CD14-positive monocyte (primary cell): ENCODE results near the gene TMEM132A. TPM values are rescaled to one million over a fixed set of nuclear protein-coding genes. Genes with fewer than 3 reads are reported as not detected.
A peak's percentile ranks its signal among the peaks of the same experiment; 100 is the strongest.

Source experiments
- DNase-seq, 3 donors: peaks; one replicate each; pipeline ENCODE4 v3.0.0-alpha.2; 2011 to 2022
- H2AFZ ChIP-seq: 2 replicates; pipeline ENCODE4 v1.6.0; 2012; ENCODE audit warnings: mild to moderate bottlenecking, low read depth, low read length, inconsistent platforms; ENCODE audit not compliant: insufficient read depth, poor library complexity, severe bottlenecking
- H3K27ac ChIP-seq, 2 donors: 1 replicate in 1 of 2; 2 replicates in 1 of 2; pipeline ENCODE4 v1.5.1; 2012 to 2013; ENCODE audit warnings: low read length in 2 of 2, control low read depth in 1 of 2, inconsistent platforms in 1 of 2, low read depth in 1 of 2, mild to moderate bottlenecking in 1 of 2
- H3K27me3 ChIP-seq, 2 donors: one replicate each; pipeline versions ENCODE4 v1.6.0 to v1.6.1; 2011 to 2013; ENCODE audit warnings: low read length in 2 of 2; ENCODE audit not compliant: control insufficient read depth in 2 of 2, insufficient read depth in 2 of 2
- H3K36me3 ChIP-seq, 2 donors: replicated peaks in 1 of 2; 1 replicate in 1 of 2; 2 replicates in 1 of 2; pipeline versions ENCODE4 v1.5.1 to v1.6.1; 2012 to 2013; ENCODE audit warnings: low read length in 2 of 2, control low read depth in 1 of 2, inconsistent platforms in 1 of 2, mild to moderate bottlenecking in 1 of 2; ENCODE audit not compliant: insufficient read depth in 2 of 2, control insufficient read depth in 1 of 2
- H3K4me1 ChIP-seq, 2 donors: 1 replicate in 1 of 2; 2 replicates in 1 of 2; pipeline versions ENCODE4 v1.5.1 to v1.6.1; 2012 to 2013; ENCODE audit warnings: low read length in 2 of 2, control low read depth in 1 of 2, inconsistent platforms in 1 of 2, mild to moderate bottlenecking in 1 of 2, moderate library complexity in 1 of 2; ENCODE audit not compliant: insufficient read depth in 2 of 2, control insufficient read depth in 1 of 2
- H3K4me2 ChIP-seq: replicated peaks from 2 replicates; pipeline ENCODE3; 2012; ENCODE audit warnings: low read length, moderate library complexity, mild to moderate bottlenecking; ENCODE audit not compliant: poor library complexity, severe bottlenecking; ENCODE audit errors: extremely low read depth
- H3K4me3 ChIP-seq, 3 experiments: fragments of 200-600 bp in 1 of 3; sonication (generic) in 1 of 3; replicated peaks in 1 of 3; 1 replicate in 2 of 3; 2 replicates in 1 of 3; pipeline ENCODE4 v1.5.1; 2011 to 2013; ENCODE audit warnings: low read length in 3 of 3, mild to moderate bottlenecking in 3 of 3, control low read depth in 2 of 3, low read depth in 2 of 3, inconsistent platforms in 1 of 3, moderate library complexity in 1 of 3
- H3K79me2 ChIP-seq: 2 replicates; pipeline ENCODE4 v1.6.0; 2012; ENCODE audit warnings: mild to moderate bottlenecking, control low read depth, inconsistent platforms, low read length, moderate library complexity; ENCODE audit not compliant: insufficient read depth
- H3K9ac ChIP-seq: 2 replicates; pipeline ENCODE4 v1.6.0; 2017; ENCODE audit warnings: low read length, mild to moderate bottlenecking; ENCODE audit not compliant: insufficient read depth, poor library complexity, severe bottlenecking
- H3K9me3 ChIP-seq, 2 donors: replicated peaks in 1 of 2; 1 replicate in 1 of 2; 2 replicates in 1 of 2; pipeline versions ENCODE4 v1.5.1 to v1.6.1; 2012 to 2013; ENCODE audit warnings: low read length in 2 of 2, control low read depth in 1 of 2; ENCODE audit not compliant: control insufficient read depth in 1 of 2, insufficient read depth in 1 of 2
- H4K20me1 ChIP-seq: 2 replicates; pipeline ENCODE4 v1.6.0; 2012; ENCODE audit warnings: mild to moderate bottlenecking, low read length, control low read depth, moderate library complexity; ENCODE audit not compliant: insufficient read depth
- H3K27ac Mint-ChIP-seq, 7 donors: one replicate each; pipeline ENCODE4 v1.8.0; 2020; ENCODE audit warnings: mild to moderate bottlenecking in 7 of 7, mixed read lengths in 7 of 7, moderate library complexity in 6 of 7, inconsistent platforms in 2 of 7
- H3K27me3 Mint-ChIP-seq, 3 donors: one replicate each; pipeline ENCODE4 v1.8.0; 2021 to 2022; ENCODE audit warnings: low read depth in 3 of 3, mild to moderate bottlenecking in 3 of 3, mixed read lengths in 3 of 3, moderate library complexity in 3 of 3, inconsistent platforms in 1 of 3
- H3K36me3 Mint-ChIP-seq, 2 donors: one replicate each; pipeline ENCODE4 v1.8.0; 2020; ENCODE audit warnings: mixed read lengths in 2 of 2, inconsistent platforms in 1 of 2, mild to moderate bottlenecking in 1 of 2
- H3K4me1 Mint-ChIP-seq: one replicate; pipeline ENCODE4 v1.8.0; 2020; ENCODE audit warnings: mild to moderate bottlenecking, mixed read lengths
- H3K4me3 Mint-ChIP-seq, 2 donors: one replicate each; pipeline ENCODE4 v1.8.0; 2020; ENCODE audit warnings: mild to moderate bottlenecking in 2 of 2, mixed read lengths in 2 of 2, moderate library complexity in 1 of 2
- H3K9me3 Mint-ChIP-seq, 7 donors: one replicate each; pipeline ENCODE4 v1.8.0; 2020 to 2022; ENCODE audit warnings: mixed read lengths in 7 of 7, mild to moderate bottlenecking in 6 of 7, moderate library complexity in 6 of 7, inconsistent platforms in 2 of 7
- CTCF ChIP-seq: fragments of 200-600 bp; IDR thresholded peaks from one replicate; pipeline ENCODE4 v1.8.0; 2022; ENCODE audit warnings: antibody characterized with exemption, mild to moderate bottlenecking
- WGBS: methylation state at CpG from one replicate; pipeline ENCODE4 v1.1.5; 2013; ENCODE audit warnings: missing lambda C conversion rate; ENCODE audit not compliant: insufficient coverage; 5-methylcytosine and 5-hydroxymethylcytosine counted together
- intact Hi-C, 2 donors: fragments of 100-400 bp; cut with micrococcal nuclease; formaldehyde crosslinking; loops; one replicate each; pipeline versions ENCODE4 v1.15.0 to v1.15.1; 2023
- polyA plus RNA-seq, 3 donors: library from polyadenylated mRNA; depleted of rRNA in 1 of 3; unstranded in 2 of 3; stranded (reverse) in 1 of 3; fragments of 300-500 nt in 2 of 3; fragments of >200 nt in 1 of 3; fragmentation: Illumina TruSeq in 2 of 3; gene quantifications; 1 replicate in 2 of 3; 2 replicates in 1 of 3; pipeline ENCODE4 v1.2.3, GENCODE V29; 2012 to 2021

Gene TMEM132A
- polyA plus RNA-seq, 3 donors = 0.01 to 0.31 (median 0.21) TPM

- no peaks in the 10 kb centered on the region for H3K9me3 ChIP-seq
- H3K4me3 Mint-ChIP-seq = no peak overlapping the region
- peaks cover 34 to 38% of the 10 kb centered on the region in 2 donors for H3K36me3 Mint-ChIP-seq
- H4K20me1 ChIP-seq = peaks cover 61% of the 10 kb centered on the region
- H3K27ac ChIP-seq = no peak overlapping the region
- no peak for TF ChIP-seq CTCF
- no peak overlapping the region for H2AFZ ChIP-seq
- no peaks in the 10 kb centered on the region for H3K4me1 ChIP-seq
- H3K27ac Mint-ChIP-seq = peak overlapping the region in 2 of 7 donors; percentile 46 to 86
- H3K27me3 Mint-ChIP-seq = peaks cover 14 to 23% (median 17%) of the 10 kb centered on the region in 3 donors
- H3K9me3 Mint-ChIP-seq = peaks cover 0 to 2% (median 0%) of the 10 kb centered on the region in 7 donors
- H3K9ac ChIP-seq = no peak overlapping the region
- no peaks in the 10 kb centered on the region for H3K79me2 ChIP-seq
- peaks cover 0 to 9% of the 10 kb centered on the region in 2 donors for H3K27me3 ChIP-seq
- peaks cover 5% of the 10 kb centered on the region for H3K4me1 Mint-ChIP-seq
- no peak for DNase-seq
- intact Hi-C loops = no loop called here
- peaks cover 36 to 37% of the 10 kb centered on the region in 2 donors for H3K36me3 ChIP-seq
- 92% methylated on average over 11 of the region's 21 CpGs for WGBS
- H3K4me3 ChIP-seq = no peak overlapping the region
- no peak overlapping the region for H3K4me2 ChIP-seq
Observed at GRCh38 chr11:60934790-60935605, 10.7 kb downstream of the TMEM132A start.

- no peak overlapping the region for H3K4me3 Mint-ChIP-seq
- intact Hi-C loops = no loop called here
- Histone ChIP-seq H3K36me3 (peaks cover 44 to 45% of the 10 kb centered on the region in 2 donors), H3K27ac (no peak overlapping the region), H3K79me2 (no peaks in the 10 kb centered on the region), H3K9ac (no peak overlapping the region), H2AFZ (no peak overlapping the region), H3K4me2 (no peak overlapping the region), H3K4me1 (no peaks in the 10 kb centered on the region), H4K20me1 (peaks cover 69% of the 10 kb centered on the region), H3K9me3 (no peaks in the 10 kb centered on the region), H3K27me3 (no peaks in the 10 kb centered on the region), H3K4me3 (no peak overlapping the region)
- H3K27me3 Mint-ChIP-seq = peaks cover 8 to 14% (median 9%) of the 10 kb centered on the region in 3 donors
- WGBS = 92% methylated on average over 17 of the region's 27 CpGs
- no peak for DNase-seq
- H3K27ac Mint-ChIP-seq = peak overlapping the region in 4 of 7 donors; percentile 22 to 86 (median 46)
- H3K9me3 Mint-ChIP-seq = peaks cover 0 to 2% (median 0%) of the 10 kb centered on the region in 7 donors
- peaks cover 42 to 47% of the 10 kb centered on the region in 2 donors for H3K36me3 Mint-ChIP-seq
- TF ChIP-seq CTCF = no peak
- H3K4me1 Mint-ChIP-seq = peaks cover 5% of the 10 kb centered on the region
Observed at GRCh38 chr11:60935676-60936442, 11.6 kb downstream of the TMEM132A start.
